NOMO-1 treated with dmso at 0.1 percent for 144 hours (cell line): ENCODE data around the gene C4orf17.
A peak's percentile ranks its signal among the peaks of the same experiment; 100 is the strongest.

Source experiments
- DNase-seq: peaks from one replicate; lab custom pipeline; 2025; ENCODE audit not compliant: unreplicated experiment; lab: John Stamatoyannopoulos, UW

Gene C4orf17

GRCh38 chr4:99536848-99537247 lies 26.0 kb downstream of the C4orf17 start:
- DNase-seq = no peak

DNA sequence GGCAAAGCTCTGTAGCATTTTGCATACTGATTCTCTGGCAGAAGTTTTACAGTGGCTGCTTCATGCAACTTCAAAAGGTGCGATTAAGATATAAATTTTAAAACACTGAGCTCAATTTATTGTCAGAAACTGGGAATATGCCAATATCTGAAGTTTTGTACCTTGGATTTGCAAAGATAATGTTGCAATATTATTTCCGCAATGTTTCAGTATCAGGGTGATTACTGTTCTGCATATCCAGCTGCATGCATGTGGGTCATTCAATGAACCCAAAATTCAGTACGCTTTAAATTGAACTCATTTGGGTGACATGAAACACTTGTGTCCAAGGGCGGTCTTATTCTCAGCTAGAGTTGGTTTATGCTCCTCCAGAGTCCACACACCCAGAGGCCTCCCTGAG lies 26.9 kb downstream of the C4orf17 start:
- no peak for DNase-seq

- DNase-seq = no peak
These were observed 29.6 kb downstream of the C4orf17 start for GRCh38 chr4:99540277-99540939.

DNA sequence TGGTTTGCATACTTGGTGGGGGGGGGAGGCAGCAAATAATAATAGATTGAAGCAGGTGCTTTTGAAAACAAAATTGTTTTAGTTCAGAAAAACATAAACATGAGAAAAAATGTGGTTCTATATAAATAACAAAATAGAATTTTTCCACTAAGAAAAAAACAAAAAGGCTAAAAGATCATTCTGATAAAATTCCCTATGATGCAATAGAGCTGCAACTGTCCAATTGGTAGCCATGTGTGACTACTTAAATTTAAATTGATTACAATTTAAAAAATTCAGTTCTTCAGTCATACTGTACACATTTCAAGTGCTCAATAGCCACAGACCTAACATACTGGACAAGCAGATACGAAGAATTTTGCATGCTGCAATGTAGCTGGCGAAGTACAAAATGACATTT lies 42.1 kb downstream of the C4orf17 start:
- no peak for DNase-seq

DNA sequence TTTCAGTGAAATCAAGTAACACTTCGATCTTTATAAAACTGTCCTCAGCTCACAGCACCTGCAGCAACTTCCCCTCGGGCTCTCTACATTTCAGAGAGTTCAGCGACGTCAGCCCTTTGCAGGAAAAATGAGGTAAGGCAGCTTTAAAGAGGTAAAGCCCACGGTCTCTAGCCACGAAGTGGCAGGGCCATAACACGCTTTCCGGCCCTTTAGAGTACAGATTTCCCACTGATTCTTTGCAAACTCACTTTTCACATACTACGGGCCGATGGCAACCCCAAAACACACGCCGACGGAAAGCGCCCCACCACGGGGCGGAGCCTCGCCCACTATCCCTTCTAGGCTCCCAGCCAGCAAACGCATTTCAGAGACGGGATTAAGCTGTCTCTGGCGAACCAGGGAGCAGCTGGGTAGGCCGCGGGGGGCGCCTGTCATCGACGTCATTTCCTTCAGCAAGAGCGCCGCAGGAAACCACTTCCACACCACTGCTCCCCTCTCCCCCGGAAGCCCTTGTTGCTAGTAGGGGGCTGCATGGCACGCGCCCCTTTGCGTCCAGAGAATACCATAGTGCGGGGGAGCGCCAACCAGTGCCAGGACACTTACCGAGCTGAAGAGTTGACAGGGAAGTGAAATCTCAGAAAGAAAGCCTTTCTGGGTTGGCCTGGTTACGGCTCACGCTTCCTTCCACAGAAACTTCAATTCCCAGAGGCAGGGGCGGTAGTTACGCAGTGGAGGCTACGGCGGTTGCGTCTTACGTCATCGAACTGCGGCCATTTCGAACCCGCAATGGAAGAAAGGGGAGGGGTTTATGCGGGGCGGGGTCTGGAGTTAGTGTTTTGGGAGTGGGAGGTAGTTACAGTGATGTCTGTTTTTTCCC lies 52.7 kb downstream of the C4orf17 start, which contains the start of gene TRMT10A:
Gene TRMT10A, minus strand, starts transcription at position 730 of the 877 bp plus-strand sequence. CDS start 4,701 bp downstream, outside the sequence.
- peak; percentile 93 for DNase-seq

DNA sequence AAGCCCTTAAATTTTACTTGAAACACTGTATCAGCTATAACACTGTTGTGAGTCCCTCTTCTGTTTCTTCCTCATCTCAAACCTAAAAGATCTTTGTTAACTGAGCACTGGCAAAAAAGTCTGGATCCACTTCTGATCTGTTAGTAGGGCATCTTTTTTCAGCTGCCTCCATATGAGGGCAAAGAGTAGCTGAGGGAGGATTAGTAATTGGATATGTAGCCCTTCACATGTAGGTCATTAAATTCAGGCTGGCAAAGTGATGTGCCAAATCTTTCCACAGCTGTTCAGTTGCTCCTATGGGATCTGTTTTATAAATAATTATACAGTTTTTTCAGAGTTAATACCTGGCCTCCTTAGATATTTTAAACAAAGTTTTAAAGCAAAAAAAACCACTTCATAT lies 54.1 kb downstream of the C4orf17 start:
- DNase-seq = no peak

DNA sequence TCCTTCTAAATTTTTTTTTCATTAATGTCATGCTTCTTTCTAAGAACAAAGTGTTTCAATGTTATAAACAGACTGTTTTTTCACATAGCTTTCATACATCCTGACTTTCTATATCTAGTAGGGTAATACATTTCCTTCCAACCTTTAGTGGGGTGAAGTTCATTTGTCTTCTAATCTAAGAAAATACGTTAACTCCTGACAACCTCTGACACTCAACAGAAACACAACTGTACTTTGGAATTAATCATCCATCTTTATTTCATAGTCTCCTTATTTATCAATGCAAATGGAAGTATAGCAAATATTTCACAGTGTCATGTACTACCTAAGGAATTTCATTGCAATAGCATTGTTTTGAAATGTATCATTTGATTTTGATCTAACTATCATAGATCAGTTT lies 61.1 kb downstream of the C4orf17 start:
- no peak for DNase-seq

DNA sequence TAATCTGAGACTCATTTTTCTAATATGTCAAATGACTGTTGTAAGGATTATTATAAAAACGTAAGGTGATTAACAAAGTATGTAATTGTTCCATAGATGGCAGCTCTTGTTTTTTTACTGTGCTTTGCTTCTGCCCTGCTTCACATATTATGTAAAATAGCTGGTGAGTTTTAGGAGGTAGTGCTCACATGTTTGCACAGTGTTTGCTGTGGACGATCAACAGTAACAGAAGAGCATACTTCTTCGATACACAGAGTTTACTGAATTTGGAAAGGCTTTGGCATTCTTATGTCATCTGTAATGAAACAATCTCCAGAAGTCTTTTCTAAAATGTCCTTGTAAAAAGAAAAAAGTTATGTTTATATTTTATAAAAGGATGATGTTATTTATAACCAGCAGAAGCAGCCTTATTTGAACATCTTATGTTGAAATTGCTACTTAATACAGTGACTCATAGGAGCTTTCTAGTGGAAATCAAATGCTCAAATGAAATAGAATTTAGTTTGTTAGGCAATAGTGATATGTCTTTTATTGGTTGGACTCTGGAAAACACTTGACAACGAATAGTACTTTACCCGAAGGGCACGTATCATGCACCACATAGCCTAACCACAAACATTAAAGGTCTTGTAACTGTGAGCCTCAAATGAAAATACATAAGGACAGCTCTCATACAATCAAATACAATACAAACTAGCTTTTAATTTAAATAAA lies 61.9 kb downstream of the C4orf17 start:
- no peak for DNase-seq

- DNase-seq = no peak
These were observed 63.0 kb downstream of the C4orf17 start for GRCh38 chr4:99573735-99574368.

DNA sequence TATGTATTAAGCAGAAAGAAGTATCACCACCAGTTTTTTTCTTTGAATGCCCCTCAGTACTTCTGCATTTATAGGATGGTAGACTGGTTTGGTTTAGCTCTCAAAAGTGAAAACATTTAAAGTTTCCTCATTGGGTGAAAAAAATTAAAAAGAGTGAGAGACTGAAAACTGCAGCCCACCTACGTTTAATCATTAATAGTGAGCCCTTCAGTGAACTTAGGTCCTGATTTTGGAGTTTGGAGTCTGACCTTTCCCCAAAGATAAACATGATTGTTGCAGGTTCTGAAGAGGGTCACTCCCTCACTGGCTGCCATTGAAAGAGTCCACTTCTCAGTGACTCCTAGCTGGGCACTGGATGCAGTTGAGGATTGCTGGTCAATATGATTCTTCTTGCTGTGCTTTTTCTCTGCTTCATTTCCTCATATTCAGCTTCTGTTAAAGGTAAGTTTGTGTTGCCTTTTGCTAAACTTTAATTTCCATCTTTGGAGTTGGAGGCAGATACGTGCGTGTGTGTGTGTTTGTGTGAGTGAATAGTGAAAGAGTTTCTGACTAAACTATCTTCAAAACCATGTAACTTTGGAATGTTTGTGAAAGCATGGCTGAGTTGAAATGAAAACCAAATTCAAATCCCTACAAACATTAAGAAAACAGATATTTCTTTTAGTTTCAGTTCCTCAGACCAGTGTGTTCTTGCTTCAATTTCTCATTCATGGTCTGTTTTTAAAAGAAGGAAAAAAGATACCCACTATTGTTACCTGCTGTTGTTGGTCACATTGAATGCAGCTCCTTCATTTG lies 63.9 kb downstream of the C4orf17 start, which contains the start of gene MTTP:
Gene MTTP, plus strand, starts transcription at position 295 of the 795 bp plus-strand sequence. Its CDS starts 86 bp downstream, at position 381.
- no peak for DNase-seq

DNA sequence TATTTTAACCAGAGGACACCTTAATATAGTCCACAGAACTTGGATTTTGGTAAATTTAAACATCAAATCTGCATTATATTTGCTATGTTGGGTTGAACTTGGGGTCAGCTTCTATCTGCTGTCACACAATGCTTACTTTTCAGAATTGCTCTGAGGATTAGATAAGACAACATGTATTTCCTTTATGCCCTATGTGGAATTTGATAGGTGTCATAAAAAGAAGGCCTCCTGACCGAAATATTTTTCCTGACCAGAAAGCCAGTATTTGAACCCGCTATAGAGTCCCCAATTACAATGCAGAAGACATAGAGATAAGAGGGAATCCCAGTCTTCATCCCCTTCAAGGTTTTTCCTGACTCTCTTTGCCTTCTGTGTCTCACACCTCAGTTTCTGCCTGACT lies 67.9 kb downstream of the C4orf17 start:
- DNase-seq = no peak

DNA sequence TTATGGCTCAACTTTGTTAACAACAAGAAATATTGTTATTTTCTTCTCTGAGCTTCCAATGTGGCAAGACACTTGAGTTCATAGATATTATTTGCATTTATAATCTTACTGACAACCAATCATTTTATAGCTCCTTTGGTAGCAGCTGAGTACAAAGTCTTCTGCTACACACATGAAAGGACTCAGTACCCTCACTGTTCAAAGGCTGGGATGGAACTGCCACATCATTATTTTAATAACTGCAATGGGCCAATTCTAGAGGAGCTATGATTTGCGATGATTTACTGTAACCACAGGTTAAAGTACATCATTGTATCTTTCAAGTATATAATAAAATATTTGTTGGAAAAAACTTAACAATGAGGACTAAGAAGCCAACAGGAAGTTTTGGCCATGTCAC lies 74.7 kb downstream of the C4orf17 start:
- no peak for DNase-seq

- no peak for DNase-seq
These were observed 75.5 kb downstream of the C4orf17 start for GRCh38 chr4:99586322-99586721.

GRCh38 chr4:99586797-99587196 lies 76.0 kb downstream of the C4orf17 start:
- no peak for DNase-seq

- no peak for DNase-seq
These were observed 76.5 kb downstream of the C4orf17 start for GRCh38 chr4:99587309-99587708.

GRCh38 chr4:99587803-99588202 lies 77.0 kb downstream of the C4orf17 start:
- DNase-seq = no peak

DNA sequence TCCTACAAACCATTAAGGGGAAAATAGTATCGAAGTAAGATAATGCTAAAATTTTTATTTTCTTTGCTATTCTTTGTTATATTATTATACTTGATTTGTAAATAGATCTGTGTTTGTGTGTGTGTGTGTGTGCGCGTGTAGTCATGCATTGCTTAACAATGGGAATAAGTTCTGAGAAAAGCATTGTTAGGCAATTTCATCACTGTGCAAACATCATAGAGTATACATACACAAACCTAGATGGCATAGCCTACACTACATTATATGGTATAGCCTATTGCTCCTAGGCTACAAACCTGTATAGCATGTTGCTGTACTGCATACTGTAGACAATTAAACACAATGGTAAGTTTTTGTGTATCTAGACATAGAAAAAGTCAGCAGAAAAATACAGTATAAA lies 80.9 kb downstream of the C4orf17 start:
- DNase-seq = no peak
